ENCODE results near the gene DNAJC5.

DNA sequence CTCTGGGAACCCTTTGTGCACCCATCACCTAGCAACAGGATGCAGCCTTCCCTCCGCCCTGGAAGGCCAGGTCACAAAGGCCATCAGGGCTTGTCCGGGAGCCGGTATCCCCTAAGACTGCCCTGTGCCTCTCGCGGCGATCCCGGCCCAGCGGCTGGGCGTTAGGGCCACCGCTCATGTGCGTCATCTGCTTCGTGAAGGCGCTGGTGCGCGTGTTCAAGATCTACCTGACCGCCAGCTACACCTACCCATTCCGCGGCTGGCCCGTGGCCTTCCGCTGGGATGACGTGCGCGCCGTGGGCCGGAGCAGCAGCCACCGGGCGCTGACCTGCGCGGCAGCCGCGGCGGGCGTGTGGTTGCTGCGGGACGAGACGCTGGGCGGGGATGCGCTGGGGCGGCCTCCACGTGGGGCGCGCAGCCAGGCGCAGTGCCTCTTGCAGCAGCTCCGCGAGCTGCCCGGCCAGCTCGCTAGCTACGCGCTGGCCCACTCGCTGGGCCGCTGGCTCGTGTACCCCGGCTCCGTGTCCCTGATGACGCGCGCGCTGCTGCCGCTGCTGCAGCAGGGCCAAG, 33.5 kb upstream of the DNAJC5 start, which contains the start of gene ABHD16B:
- TF ChIP-seq CTCF (IDR thresholded peaks at IDR 0.05; ENCODE audit: low read depth, low read length, poor library complexity, severe bottlenecking) (no peak), EZH2phosphoT487 (IDR thresholded peaks at IDR 0.05; ENCODE audit: borderline replicate concordance, low read length) (no peak)

Data from DOHH2 (cell line).